A549 (cell line): Measurements from ENCODE around the gene PTPA.

Experiments used
- CBX2 ChIP-seq: fragments of 200-600 bp; sonication (generic); IDR thresholded peaks from 2 replicates; pipeline ENCODE4 v1.6.1; 2016; ENCODE audit warnings: low read depth, mild to moderate bottlenecking, borderline replicate concordance
- CEBPB ChIP-seq, 2 experiments: fragments of >200 bp in 1 of 2; sonication (Bioruptor Twin) in 1 of 2; formaldehyde crosslinking in 1 of 2; IDR thresholded peaks; 2 replicates each; pipeline ENCODE4 v1.6.1; 2012 to 2016
- CHD2 ChIP-seq: fragments of 150-350 bp; IDR thresholded peaks from 2 replicates; pipeline ENCODE4 v1.6.1; 2014; ENCODE audit warnings: low read length; ENCODE audit not compliant: partially characterized antibody
- CTCF ChIP-seq: fragments of >200 bp; sonication (Bioruptor Twin); formaldehyde crosslinking; IDR thresholded peaks from 3 replicates; pipeline ENCODE4 v1.5.1; 2016
- EP300 ChIP-seq, 2 experiments: fragments of >200 bp; sonication (Bioruptor Twin); formaldehyde crosslinking; IDR thresholded peaks; 2 replicates in 1 of 2; 3 replicates in 1 of 2; pipeline ENCODE4 v1.6.1; 2016 to 2017
- JUNB ChIP-seq: fragments of >200 bp; sonication (Bioruptor Twin); formaldehyde crosslinking; IDR thresholded peaks from 2 replicates; pipeline ENCODE4 v1.6.1; 2016
- MAZ ChIP-seq: fragments of 150-350 bp; IDR thresholded peaks from 2 replicates; pipeline ENCODE4 v1.6.1; 2014; ENCODE audit warnings: antibody characterized with exemption, low read depth, low read length, borderline replicate concordance
- POLR2A ChIP-seq: IDR thresholded peaks from 2 replicates; pipeline ENCODE4 v1.6.1; 2012; ENCODE audit warnings: mild to moderate bottlenecking, low read length
- RAD21 ChIP-seq, 2 experiments: fragments of >200 bp in 1 of 2; sonication (Bioruptor Twin) in 1 of 2; formaldehyde crosslinking in 1 of 2; IDR thresholded peaks in 1 of 2; conservative IDR thresholded peaks in 1 of 2; 2 replicates in 1 of 2; 3 replicates in 1 of 2; pipeline ENCODE4 v1.6.1; 2012 to 2018; ENCODE audit warnings: inconsistent platforms in 1 of 2
- RFX5 ChIP-seq: fragments of 450-650 bp; IDR thresholded peaks from 2 replicates; pipeline ENCODE4 v1.7.1; 2014; ENCODE audit warnings: antibody characterized with exemption, mild to moderate bottlenecking, moderate library complexity
- RNF2 ChIP-seq: fragments of 200-600 bp; sonication (generic); IDR thresholded peaks from 2 replicates; pipeline ENCODE4 v1.6.1; 2016; ENCODE audit warnings: low read depth, mild to moderate bottlenecking, antibody characterized with exemption, moderate library complexity, borderline replicate concordance
- SMC3 ChIP-seq: fragments of >200 bp; sonication (Bioruptor Twin); formaldehyde crosslinking; IDR thresholded peaks from 3 replicates; pipeline ENCODE4 v1.6.1; 2018; ENCODE audit warnings: inconsistent platforms
- ZFP36 ChIP-seq: fragments of 450-650 bp; IDR thresholded peaks from 2 replicates; pipeline ENCODE4 v1.6.1; 2014; ENCODE audit warnings: borderline replicate concordance; ENCODE audit not compliant: partially characterized antibody
- TF ChIP-seq, protein P1 (sequence below): fragments of 200-600 bp; sonication (generic); IDR thresholded peaks from 2 replicates; pipeline ENCODE4 v1.6.1; 2016; ENCODE audit warnings: antibody characterized with exemption, mild to moderate bottlenecking, moderate library complexity

DNA sequence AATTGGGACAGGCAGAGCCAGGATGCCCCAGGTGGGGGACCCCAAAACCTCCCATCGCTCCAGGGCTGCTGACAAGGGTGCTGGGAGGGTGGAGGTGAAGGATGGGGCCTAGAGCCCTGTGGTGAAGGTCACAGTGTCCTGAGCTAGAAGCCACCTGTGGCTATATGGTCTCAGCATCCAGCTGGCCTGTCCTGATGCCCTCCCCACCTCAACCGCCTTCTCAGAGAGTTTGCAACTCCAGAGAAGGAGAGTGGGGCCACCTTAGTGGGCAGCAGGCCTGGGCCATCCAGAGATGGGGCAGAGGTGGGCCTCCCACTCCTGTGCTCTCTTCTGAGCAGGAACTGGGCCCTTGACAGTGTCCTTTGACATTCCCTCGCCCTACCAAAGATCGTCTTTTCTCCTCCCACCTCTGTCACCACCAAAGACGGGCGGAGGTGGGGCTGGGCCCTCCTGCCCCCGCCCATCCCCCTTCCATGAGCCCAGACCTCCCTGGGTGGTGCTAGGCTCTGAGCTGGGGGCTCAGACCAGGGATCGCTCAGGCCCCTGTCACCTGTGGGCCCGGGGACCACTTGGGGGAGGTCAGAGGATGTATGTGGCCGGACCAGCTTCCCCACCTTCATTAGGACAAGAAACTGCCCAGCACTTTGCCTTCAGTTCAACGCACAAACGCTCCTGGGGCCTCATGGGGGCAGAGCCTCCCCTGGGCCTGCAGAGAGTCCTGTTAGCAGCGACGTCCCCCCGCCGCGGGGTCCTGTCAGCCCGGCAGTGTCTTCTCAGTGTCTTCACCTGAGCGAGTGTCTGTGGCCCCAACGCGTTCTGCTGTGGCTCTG lies 40.3 kb upstream of the PTPA start:
- TF ChIP-seq RFX5, result no peak
- no peak for TF ChIP-seq CHD2
- TF ChIP-seq, protein P1, sequence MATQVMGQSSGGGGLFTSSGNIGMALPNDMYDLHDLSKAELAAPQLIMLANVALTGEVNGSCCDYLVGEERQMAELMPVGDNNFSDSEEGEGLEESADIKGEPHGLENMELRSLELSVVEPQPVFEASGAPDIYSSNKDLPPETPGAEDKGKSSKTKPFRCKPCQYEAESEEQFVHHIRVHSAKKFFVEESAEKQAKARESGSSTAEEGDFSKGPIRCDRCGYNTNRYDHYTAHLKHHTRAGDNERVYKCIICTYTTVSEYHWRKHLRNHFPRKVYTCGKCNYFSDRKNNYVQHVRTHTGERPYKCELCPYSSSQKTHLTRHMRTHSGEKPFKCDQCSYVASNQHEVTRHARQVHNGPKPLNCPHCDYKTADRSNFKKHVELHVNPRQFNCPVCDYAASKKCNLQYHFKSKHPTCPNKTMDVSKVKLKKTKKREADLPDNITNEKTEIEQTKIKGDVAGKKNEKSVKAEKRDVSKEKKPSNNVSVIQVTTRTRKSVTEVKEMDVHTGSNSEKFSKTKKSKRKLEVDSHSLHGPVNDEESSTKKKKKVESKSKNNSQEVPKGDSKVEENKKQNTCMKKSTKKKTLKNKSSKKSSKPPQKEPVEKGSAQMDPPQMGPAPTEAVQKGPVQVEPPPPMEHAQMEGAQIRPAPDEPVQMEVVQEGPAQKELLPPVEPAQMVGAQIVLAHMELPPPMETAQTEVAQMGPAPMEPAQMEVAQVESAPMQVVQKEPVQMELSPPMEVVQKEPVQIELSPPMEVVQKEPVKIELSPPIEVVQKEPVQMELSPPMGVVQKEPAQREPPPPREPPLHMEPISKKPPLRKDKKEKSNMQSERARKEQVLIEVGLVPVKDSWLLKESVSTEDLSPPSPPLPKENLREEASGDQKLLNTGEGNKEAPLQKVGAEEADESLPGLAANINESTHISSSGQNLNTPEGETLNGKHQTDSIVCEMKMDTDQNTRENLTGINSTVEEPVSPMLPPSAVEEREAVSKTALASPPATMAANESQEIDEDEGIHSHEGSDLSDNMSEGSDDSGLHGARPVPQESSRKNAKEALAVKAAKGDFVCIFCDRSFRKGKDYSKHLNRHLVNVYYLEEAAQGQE, result no peak
- no peak for TF ChIP-seq CTCF
- no peak for TF ChIP-seq MAZ
- TF ChIP-seq SMC3, result no peak
- no peak for TF ChIP-seq EP300 (IDR thresholded peaks at IDR 0.05)
- TF ChIP-seq POLR2A, result no peak
- no peak for TF ChIP-seq JUNB
- no peak for TF ChIP-seq CEBPB (IDR thresholded peaks at IDR 0.05)
- no peak for TF ChIP-seq CBX2
- no peak for TF ChIP-seq RNF2
- TF ChIP-seq RAD21 (conservative IDR thresholded peaks at IDR 0.05 in 1 of 2, IDR thresholded peaks at IDR 0.05 in 1 of 2), result no peak
- TF ChIP-seq ZFP36, result no peak
